Neural crest cell (in vitro differentiated cells): ENCODE results near the gene RAI1. TPM values are rescaled to one million over a fixed set of nuclear protein-coding genes. Genes with fewer than 3 reads are reported as not detected.

ENCODE experiments used
- DNase-seq: peaks from one replicate; pipeline ENCODE4 v3.0.0; 2021; ENCODE audit warnings: low read depth, mixed read lengths, low spot score
- H3K27ac Mint-ChIP-seq: one replicate; pipeline ENCODE4 v1.8.0; 2021; ENCODE audit warnings: mild to moderate bottlenecking, mixed read lengths; ENCODE audit not compliant: unreplicated experiment
- H3K27me3 Mint-ChIP-seq: 2 replicates; pipeline ENCODE4 v1.8.0; 2021; ENCODE audit warnings: low read depth, mild to moderate bottlenecking, mixed read lengths
- H3K36me3 Mint-ChIP-seq: 2 replicates; pipeline ENCODE4 v1.8.0; 2021; ENCODE audit warnings: low read depth, mild to moderate bottlenecking, mixed read lengths
- H3K4me1 Mint-ChIP-seq: 2 replicates; pipeline ENCODE4 v1.8.0; 2021; ENCODE audit warnings: mixed read lengths
- H3K4me3 Mint-ChIP-seq: one replicate; pipeline ENCODE4 v1.8.0; 2021; ENCODE audit warnings: mild to moderate bottlenecking, mixed read lengths
- H3K9me3 Mint-ChIP-seq: 2 replicates; pipeline ENCODE4 v1.8.0; 2021; ENCODE audit warnings: mixed read lengths
- total RNA-seq: library from RNA; stranded (reverse); gene quantifications from 2 replicates; pipeline ENCODE4 v1.2.1, GENCODE V29; 2021
- TF ChIP-seq, protein P1 (sequence below): fragments of 200-600 bp; sonication (generic); conservative IDR thresholded peaks from 2 replicates; pipeline ENCODE4 v1.5.0; 2021; ENCODE audit warnings: antibody characterized with exemption, mild to moderate bottlenecking

The RAI1 gene
- total RNA-seq, 1 donor from 2014 or later = 54.0 TPM

- TF ChIP-seq, protein P1, sequence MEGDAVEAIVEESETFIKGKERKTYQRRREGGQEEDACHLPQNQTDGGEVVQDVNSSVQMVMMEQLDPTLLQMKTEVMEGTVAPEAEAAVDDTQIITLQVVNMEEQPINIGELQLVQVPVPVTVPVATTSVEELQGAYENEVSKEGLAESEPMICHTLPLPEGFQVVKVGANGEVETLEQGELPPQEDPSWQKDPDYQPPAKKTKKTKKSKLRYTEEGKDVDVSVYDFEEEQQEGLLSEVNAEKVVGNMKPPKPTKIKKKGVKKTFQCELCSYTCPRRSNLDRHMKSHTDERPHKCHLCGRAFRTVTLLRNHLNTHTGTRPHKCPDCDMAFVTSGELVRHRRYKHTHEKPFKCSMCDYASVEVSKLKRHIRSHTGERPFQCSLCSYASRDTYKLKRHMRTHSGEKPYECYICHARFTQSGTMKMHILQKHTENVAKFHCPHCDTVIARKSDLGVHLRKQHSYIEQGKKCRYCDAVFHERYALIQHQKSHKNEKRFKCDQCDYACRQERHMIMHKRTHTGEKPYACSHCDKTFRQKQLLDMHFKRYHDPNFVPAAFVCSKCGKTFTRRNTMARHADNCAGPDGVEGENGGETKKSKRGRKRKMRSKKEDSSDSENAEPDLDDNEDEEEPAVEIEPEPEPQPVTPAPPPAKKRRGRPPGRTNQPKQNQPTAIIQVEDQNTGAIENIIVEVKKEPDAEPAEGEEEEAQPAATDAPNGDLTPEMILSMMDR = no peak
- DNase-seq = no peak
- H3K9me3 Mint-ChIP-seq = peaks cover 6% of the 10 kb centered on the region
- peaks cover 2% of the 10 kb centered on the region for H3K27me3 Mint-ChIP-seq
- H3K4me3 Mint-ChIP-seq = no peak overlapping the region
- no peak overlapping the region for H3K27ac Mint-ChIP-seq
- H3K4me1 Mint-ChIP-seq = no peaks in the 10 kb centered on the region
- H3K36me3 Mint-ChIP-seq = peaks cover 5% of the 10 kb centered on the region
Measured at GRCh38 chr17:17647524-17648178, 33.6 kb upstream of the RAI1 start.

DNA sequence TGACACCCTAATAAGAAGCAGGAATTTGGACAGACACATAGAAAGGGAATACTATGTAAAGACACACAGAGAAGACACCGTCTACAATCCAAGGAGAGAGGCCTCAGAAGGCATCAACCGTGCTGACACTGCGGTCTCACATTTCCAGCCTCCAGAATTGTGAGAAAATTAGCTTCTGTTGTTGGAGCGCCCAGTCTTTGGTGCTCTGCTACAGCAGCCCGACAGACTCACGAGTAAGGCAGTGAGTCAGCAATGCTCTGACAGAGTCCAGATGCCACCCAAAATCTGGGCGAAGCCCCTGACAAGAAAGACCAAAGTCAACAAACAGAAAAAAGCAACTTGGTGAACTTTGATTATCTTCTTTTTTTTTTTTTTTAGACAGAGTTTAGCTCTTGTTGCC is 32.5 kb upstream of the RAI1 start:
- H3K4me3 Mint-ChIP-seq = no peak overlapping the region
- peaks cover 2% of the 10 kb centered on the region for H3K27me3 Mint-ChIP-seq
- no peaks in the 10 kb centered on the region for H3K4me1 Mint-ChIP-seq
- TF ChIP-seq, protein P1 = no peak
- DNase-seq = no peak
- peaks cover 6% of the 10 kb centered on the region for H3K9me3 Mint-ChIP-seq
- peaks cover 5% of the 10 kb centered on the region for H3K36me3 Mint-ChIP-seq
- H3K27ac Mint-ChIP-seq = no peak overlapping the region

DNA sequence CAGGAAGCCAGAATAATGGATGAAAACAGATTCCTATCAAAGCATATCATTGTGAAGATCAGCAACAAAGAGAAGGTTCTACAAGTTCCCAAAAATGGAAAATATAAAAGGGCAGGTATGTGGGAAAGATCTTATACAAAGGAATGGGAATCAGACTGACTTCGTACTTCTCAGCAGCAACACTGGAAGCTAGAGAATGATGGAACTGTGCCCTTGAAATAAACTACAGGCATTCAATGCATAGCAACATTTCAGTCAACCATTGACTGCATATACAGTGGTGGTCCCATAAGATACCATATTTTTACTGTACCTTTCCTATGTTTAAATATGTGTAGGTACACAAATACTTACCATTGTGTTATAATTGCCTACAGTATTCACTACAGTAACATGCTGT is 30.3 kb upstream of the RAI1 start:
- no peak for DNase-seq
- peaks cover 1% of the 10 kb centered on the region for H3K27me3 Mint-ChIP-seq
- no peaks in the 10 kb centered on the region for H3K4me1 Mint-ChIP-seq
- no peak overlapping the region for H3K27ac Mint-ChIP-seq
- no peaks in the 10 kb centered on the region for H3K36me3 Mint-ChIP-seq
- no peak overlapping the region for H3K4me3 Mint-ChIP-seq
- TF ChIP-seq, protein P1 = no peak
- H3K9me3 Mint-ChIP-seq = peaks cover 6% of the 10 kb centered on the region

- H3K36me3 Mint-ChIP-seq = no peaks in the 10 kb centered on the region
- no peak for DNase-seq
- H3K4me1 Mint-ChIP-seq = no peaks in the 10 kb centered on the region
- H3K27ac Mint-ChIP-seq = no peak overlapping the region
- no peaks in the 10 kb centered on the region for H3K27me3 Mint-ChIP-seq
- no peak overlapping the region for H3K4me3 Mint-ChIP-seq
- TF ChIP-seq, protein P1 = no peak
- H3K9me3 Mint-ChIP-seq = peaks cover 11% of the 10 kb centered on the region
Measured at GRCh38 chr17:17653343-17653742, 27.9 kb upstream of the RAI1 start.

DNA sequence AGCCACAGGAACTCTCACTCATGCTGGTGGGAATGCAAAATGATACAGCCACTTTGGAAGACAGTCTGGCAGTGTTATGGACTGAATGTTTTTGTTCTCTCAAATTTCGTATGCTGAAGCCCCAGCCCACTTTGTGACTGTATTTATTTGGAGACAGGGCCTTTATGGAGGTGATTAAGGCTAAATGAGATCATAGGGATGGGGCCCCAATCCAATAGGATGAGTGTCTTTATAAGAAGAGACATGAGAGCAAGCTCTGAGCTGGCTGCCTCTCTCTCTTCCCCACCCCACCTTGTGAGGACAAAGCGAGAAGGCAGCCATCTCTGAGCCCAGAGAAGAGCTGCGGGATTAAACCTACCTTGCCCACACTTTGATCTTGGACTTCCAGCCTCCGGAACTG is 21.9 kb upstream of the RAI1 start:
- peaks cover 3% of the 10 kb centered on the region for H3K36me3 Mint-ChIP-seq
- no peak overlapping the region for H3K4me3 Mint-ChIP-seq

More for the DNA sequence above, 21.9 kb upstream of the RAI1 start:
- H3K4me1 Mint-ChIP-seq = peaks cover 24% of the 10 kb centered on the region
- no peak for DNase-seq
- H3K9me3 Mint-ChIP-seq = peaks cover 11% of the 10 kb centered on the region
- H3K27ac Mint-ChIP-seq = no peak overlapping the region
- TF ChIP-seq, protein P1 = no peak
- no peaks in the 10 kb centered on the region for H3K27me3 Mint-ChIP-seq
